HepG2 (cell line): ENCODE measurements around the gene TLE7. TPM values are rescaled to one million over a fixed set of nuclear protein-coding genes. Genes with fewer than 3 reads are reported as not detected.

ENCODE experiments used
- ATAC-seq: fragments of 200-7000 bp; cut with Tn5 transposase; 3 replicates; pipeline ENCODE4 v1.9.1; 2020; ENCODE audit warnings: mild to moderate bottlenecking, moderate library complexity
- BruUV-seq: library from RNA; stranded (reverse); fragments of 400-500 nt; replicated peaks from 2 replicates; lab custom pipeline; 2021; lab: Mats Ljungman, UMichigan
- CTCF ChIA-PET: fragments of 300-600 bp; formaldehyde crosslinking; extraction: SDS; loops from one replicate; lab custom pipeline; 2021; ENCODE audit warnings: low total read pairs, inconsistent platforms, low intra/inter-chr PET ratio; lab: Yijun Ruan, JAX
- POLR2A ChIA-PET: fragments of 350-600 bp; sonication (Branson Sonifier 250); formaldehyde crosslinking; loops from one replicate; lab custom pipeline; 2020; ENCODE audit warnings: antibody characterized with exemption, inconsistent platforms; lab: Yijun Ruan, JAX
- DNase-seq: peaks from one replicate; pipeline ENCODE4 v3.0.0-alpha.2; 2015; ENCODE audit warnings: low spot score
- FAIRE-seq: peaks from 3 replicates; lab custom pipeline; 2011; peaks lifted over from hg19 to GRCh38; lab: Jason Lieb, UNC
- H2AFZ ChIP-seq: one replicate; pipeline ENCODE4 v1.6.1; 2011; ENCODE audit warnings: low read length, inconsistent platforms
- H3K27ac ChIP-seq: fragments of 300-600 bp; 3 replicates; pipeline ENCODE4 v1.8.0; 2011; ENCODE audit warnings: mixed run types, mild to moderate bottlenecking, mixed read lengths, low read length, inconsistent platforms; ENCODE audit not compliant: insufficient read depth; ENCODE audit errors: extremely low read length
- H3K27me3 ChIP-seq, 2 experiments: fragments of 200-600 bp in 1 of 2; 2 replicates in 1 of 2; 3 replicates in 1 of 2; pipeline versions ENCODE4 v1.6.0 to v1.8.0; 2011; ENCODE audit warnings: low read length in 2 of 2, mild to moderate bottlenecking in 2 of 2, moderate library complexity in 2 of 2, inconsistent platforms in 1 of 2; ENCODE audit not compliant: insufficient read depth in 2 of 2, control insufficient read depth in 1 of 2
- H3K36me3 ChIP-seq, 2 experiments: fragments of 200-600 bp in 1 of 2; replicated peaks in 1 of 2; 2 replicates in 1 of 2; 3 replicates in 1 of 2; pipeline versions ENCODE4 v1.5.1 to v1.8.0; 2011; ENCODE audit warnings: low read length in 2 of 2, inconsistent platforms in 1 of 2; ENCODE audit not compliant: insufficient read depth in 2 of 2, control insufficient read depth in 1 of 2
- H3K4me1 ChIP-seq: 2 replicates; pipeline ENCODE4 v1.5.1; 2012; ENCODE audit warnings: low read length, inconsistent platforms; ENCODE audit not compliant: insufficient read depth
- H3K4me2 ChIP-seq: 2 replicates; pipeline ENCODE4 v1.6.0; 2011; ENCODE audit warnings: low read depth, low read length, inconsistent platforms
- H3K4me3 ChIP-seq, 3 experiments: fragments of 200-600 bp in 1 of 3; sonication (generic), shearing (Covaris generic) in 1 of 3; replicated peaks in 1 of 3; 2 replicates each; pipeline ENCODE4 v1.5.1; 2011 to 2016; ENCODE audit warnings: low read length in 3 of 3, inconsistent platforms in 2 of 3, low read depth in 2 of 3, mild to moderate bottlenecking in 2 of 3, control low read depth in 1 of 3, mixed read lengths in 1 of 3; ENCODE audit not compliant: insufficient read depth in 1 of 3
- H3K79me2 ChIP-seq: one replicate; pipeline ENCODE4 v1.6.1; 2011; ENCODE audit warnings: low read length, inconsistent platforms; ENCODE audit not compliant: insufficient read depth
- H3K9ac ChIP-seq: 2 replicates; pipeline ENCODE4 v1.6.0; 2011; ENCODE audit warnings: mild to moderate bottlenecking, low read depth, low read length, inconsistent platforms; ENCODE audit not compliant: insufficient read depth
- H3K9me3 ChIP-seq: 2 replicates; pipeline ENCODE4 v1.5.1; 2012; ENCODE audit warnings: mild to moderate bottlenecking, low read length
- H4K20me1 ChIP-seq: 2 replicates; pipeline ENCODE4 v1.6.0; 2011; ENCODE audit warnings: inconsistent platforms, mild to moderate bottlenecking, low read length, moderate library complexity; ENCODE audit not compliant: insufficient read depth
- ADNP ChIP-seq: sonication (generic); formaldehyde crosslinking; IDR thresholded peaks from 2 replicates; pipeline ENCODE4 v1.4.0; 2020; ENCODE audit warnings: missing genetic modification reagents
- CENPT ChIP-seq: sonication (generic); formaldehyde crosslinking; IDR thresholded peaks from 2 replicates; pipeline ENCODE4 v1.8.0; 2022; ENCODE audit warnings: low read depth, mild to moderate bottlenecking, moderate library complexity, missing genetic modification reagents
- ELF3 ChIP-seq: IDR thresholded peaks from 2 replicates; pipeline ENCODE4 v1.6.1; 2016; ENCODE audit warnings: missing genetic modification reagents, missing compliant biosample characterization
- MAFG ChIP-seq: sonication (generic); formaldehyde crosslinking; IDR thresholded peaks from 2 replicates; pipeline ENCODE4 v1.5.1; 2020; ENCODE audit warnings: mild to moderate bottlenecking, missing genetic modification reagents
- MAFK ChIP-seq, 2 experiments: IDR thresholded peaks in 1 of 2; conservative IDR thresholded peaks in 1 of 2; 2 replicates each; pipeline ENCODE4 v1.6.1; 2011; ENCODE audit warnings: improper control_type of control experiment in 2 of 2, low read length in 2 of 2
- MIER2 ChIP-seq: IDR thresholded peaks from 2 replicates; pipeline ENCODE4 v1.6.1; 2016; ENCODE audit warnings: missing biosample characterization, missing genetic modification reagents
- NR2F1 ChIP-seq, 2 experiments: fragments of 450-650 bp in 1 of 2; formaldehyde crosslinking in 1 of 2; IDR thresholded peaks; 2 replicates each; pipeline versions ENCODE4 v1.5.0 to v1.6.1; 2016 to 2020; ENCODE audit warnings: mild to moderate bottlenecking in 1 of 2, missing compliant biosample characterization in 1 of 2, missing genetic modification reagents in 1 of 2, moderate library complexity in 1 of 2
- PPARG ChIP-seq: conservative IDR thresholded peaks from 2 replicates; pipeline ENCODE4 v1.6.1; 2016; ENCODE audit warnings: missing biosample characterization, missing genetic modification reagents
- RARA ChIP-seq: IDR thresholded peaks from 2 replicates; pipeline ENCODE4 v1.6.1; 2016; ENCODE audit warnings: missing genetic modification reagents, missing compliant biosample characterization
- RARG ChIP-seq: sonication (generic); formaldehyde crosslinking; IDR thresholded peaks from 2 replicates; pipeline ENCODE4 v1.4.0; 2020; ENCODE audit warnings: low read depth, mild to moderate bottlenecking, missing genetic modification reagents
- RFXAP ChIP-seq: sonication (generic); formaldehyde crosslinking; IDR thresholded peaks from 2 replicates; pipeline ENCODE4 v1.4.0; 2020; ENCODE audit warnings: missing genetic modification reagents, borderline replicate concordance
- ZNF737 ChIP-seq: sonication (generic); formaldehyde crosslinking; IDR thresholded peaks from 2 replicates; pipeline ENCODE4 v1.5.0; 2020; ENCODE audit warnings: missing genetic modification reagents, mild to moderate bottlenecking, borderline replicate concordance
- ZNF770 ChIP-seq: sonication (generic); formaldehyde crosslinking; IDR thresholded peaks from 2 replicates; pipeline ENCODE4 v1.5.0; 2020; ENCODE audit warnings: mild to moderate bottlenecking, missing genetic modification reagents
- in situ Hi-C: cut with HindIII; loops from 2 replicates; pipeline ENCODE4 v1.10.0; 2017; ENCODE audit warnings: low pct_unique_long_range_greater_than_20kb; ENCODE audit not compliant: extremely low pct_ligation_motif_present
- intact Hi-C: fragments of 100-400 bp; cut with micrococcal nuclease; formaldehyde crosslinking; loops from one replicate; pipeline ENCODE4 v1.10.0; 2022; ENCODE audit not compliant: unreplicated experiment
- polyA plus RNA-seq, 8 experiments: library from polyadenylated mRNA; depleted of rRNA in 3 of 8; stranded (reverse) in 7 of 8; unstranded in 1 of 8; fragments of >200 nt; fragmentation: Illumina TruSeq in 4 of 8; extraction: Trizol in 4 of 8; gene quantifications; 2 replicates each; pipeline versions ENCODE4 v1.2.1 to v1.2.3, GENCODE V29; 2011 to 2016; ENCODE audit warnings: low read depth in 4 of 8, missing spikeins in 1 of 8, mixed read lengths in 1 of 8; ENCODE audit not compliant: insufficient read depth in 1 of 8
- total RNA-seq, 5 experiments: library from RNA; depleted of rRNA; stranded (reverse); fragments of >200 nt; fragmentation: Illumina TruSeq; extraction: Trizol; gene quantifications; 2 replicates each; pipeline ENCODE4 v1.2.3, GENCODE V29; 2016; ENCODE audit warnings: low read depth in 1 of 5
- TF ChIP-seq, protein P1 (sequence below): sonication (generic); formaldehyde crosslinking; IDR thresholded peaks from 2 replicates; pipeline ENCODE4 v1.4.0; 2020; ENCODE audit warnings: missing genetic modification reagents
- TF ChIP-seq, protein P2 (sequence below): sonication (generic); formaldehyde crosslinking; IDR thresholded peaks from 2 replicates; pipeline ENCODE4 v1.5.1; 2020; ENCODE audit warnings: mild to moderate bottlenecking, missing genetic modification reagents

Gene TLE7
- total and polyA plus RNA-seq, 2 of the 13 experiments (the other 11 are each of a cell fraction or from before 2014, with no cell fraction given), result not detected

GRCh38 chr16:71428385-71428784, 13.5 kb downstream of the TLE7 start:
- Histone ChIP-seq H3K4me3 (no peak overlapping the region), H3K27me3 (peaks cover 11 to 44% of the 10 kb centered on the region in 2 experiments), H3K4me1 (peaks cover 30% of the 10 kb centered on the region), H3K4me2 (no peak overlapping the region), H2AFZ (no peak overlapping the region), H3K9me3 (no peaks in the 10 kb centered on the region), H3K79me2 (no peaks in the 10 kb centered on the region), H3K9ac (no peak overlapping the region), H3K27ac (no peak overlapping the region), H3K36me3 (no peaks in the 10 kb centered on the region), H4K20me1 (no peaks in the 10 kb centered on the region)
- no peak for FAIRE-seq
- no TSS peak for BruUV-seq
- ChIA-PET POLR2A (no interaction called here), CTCF (no interaction called here)
- no peak for ATAC-seq
- no peak for DNase-seq
- intact Hi-C loops, result loop anchor here (10.0 kb wide), 1 partner anchor 186 kb away; no protein-coding TSS in a partner anchor
- in situ Hi-C loops, result no loop called here
- TF ChIP-seq PPARG (CRISPR knock-in tag), result no peak
- TF ChIP-seq ADNP (CRISPR knock-in tag), result no peak
- TF ChIP-seq NR2F1 (CRISPR knock-in tag; IDR thresholded peaks at IDR 0.05), result no peak
- TF ChIP-seq RFXAP, result no peak
- TF ChIP-seq, protein P1, sequence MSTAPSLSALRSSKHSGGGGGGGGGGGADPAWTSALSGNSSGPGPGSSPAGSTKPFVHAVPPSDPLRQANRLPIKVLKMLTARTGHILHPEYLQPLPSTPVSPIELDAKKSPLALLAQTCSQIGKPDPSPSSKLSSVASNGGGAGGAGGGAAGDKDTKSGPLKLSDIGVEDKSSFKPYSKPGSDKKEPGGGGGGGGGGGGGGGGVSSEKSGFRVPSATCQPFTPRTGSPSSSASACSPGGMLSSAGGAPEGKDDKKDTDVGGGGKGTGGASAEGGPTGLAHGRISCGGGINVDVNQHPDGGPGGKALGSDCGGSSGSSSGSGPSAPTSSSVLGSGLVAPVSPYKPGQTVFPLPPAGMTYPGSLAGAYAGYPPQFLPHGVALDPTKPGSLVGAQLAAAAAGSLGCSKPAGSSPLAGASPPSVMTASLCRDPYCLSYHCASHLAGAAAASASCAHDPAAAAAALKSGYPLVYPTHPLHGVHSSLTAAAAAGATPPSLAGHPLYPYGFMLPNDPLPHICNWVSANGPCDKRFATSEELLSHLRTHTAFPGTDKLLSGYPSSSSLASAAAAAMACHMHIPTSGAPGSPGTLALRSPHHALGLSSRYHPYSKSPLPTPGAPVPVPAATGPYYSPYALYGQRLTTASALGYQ (CRISPR knock-in tag), result no peak
- TF ChIP-seq ZNF737 (CRISPR knock-in tag), result no peak
- no peak for TF ChIP-seq ELF3 (CRISPR knock-in tag)
- TF ChIP-seq, protein P2, sequence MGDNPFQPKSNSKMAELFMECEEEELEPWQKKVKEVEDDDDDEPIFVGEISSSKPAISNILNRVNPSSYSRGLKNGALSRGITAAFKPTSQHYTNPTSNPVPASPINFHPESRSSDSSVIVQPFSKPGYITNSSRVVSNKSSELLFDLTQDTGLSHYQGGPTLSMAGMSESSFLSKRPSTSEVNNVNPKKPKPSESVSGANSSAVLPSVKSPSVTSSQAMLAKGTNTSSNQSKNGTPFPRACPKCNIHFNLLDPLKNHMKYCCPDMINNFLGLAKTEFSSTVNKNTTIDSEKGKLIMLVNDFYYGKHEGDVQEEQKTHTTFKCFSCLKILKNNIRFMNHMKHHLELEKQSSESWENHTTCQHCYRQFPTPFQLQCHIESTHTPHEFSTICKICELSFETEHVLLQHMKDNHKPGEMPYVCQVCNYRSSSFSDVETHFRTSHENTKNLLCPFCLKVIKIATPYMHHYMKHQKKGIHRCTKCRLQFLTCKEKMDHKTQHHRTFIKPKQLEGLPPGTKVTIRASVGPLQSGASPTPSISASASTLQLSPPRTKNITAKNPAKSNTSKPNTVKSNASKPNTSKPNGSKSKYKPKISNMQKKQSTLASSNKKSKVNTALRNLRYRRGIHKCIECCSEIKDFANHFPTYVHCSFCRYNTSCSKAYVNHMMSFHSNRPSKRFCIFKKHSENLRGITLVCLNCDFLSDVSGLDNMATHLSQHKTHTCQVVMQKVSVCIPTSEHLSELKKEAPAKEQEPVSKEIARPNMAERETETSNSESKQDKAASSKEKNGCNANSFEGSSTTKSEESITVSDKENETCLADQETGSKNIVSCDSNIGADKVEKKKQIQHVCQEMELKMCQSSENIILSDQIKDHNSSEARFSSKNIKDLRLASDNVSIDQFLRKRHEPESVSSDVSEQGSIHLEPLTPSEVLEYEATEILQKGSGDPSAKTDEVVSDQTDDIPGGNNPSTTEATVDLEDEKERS (CRISPR knock-in tag), result no peak
- TF ChIP-seq RARG (CRISPR knock-in tag), result no peak
- no peak for TF ChIP-seq CENPT (CRISPR knock-in tag)
- no peak for TF ChIP-seq MAFG
- no peak for TF ChIP-seq ZNF770 (CRISPR knock-in tag)
- TF ChIP-seq RARA (CRISPR knock-in tag), result no peak
- no peak for TF ChIP-seq MAFK (conservative IDR thresholded peaks at IDR 0.05 in 1 of 2, IDR thresholded peaks at IDR 0.05 in 1 of 2; ENCODE audit: low read length in 2 of 2)
- TF ChIP-seq MIER2 (CRISPR knock-in tag), result no peak
